PFSK-1 (cell line): Measurements from ENCODE around the gene PIGBOS1.

Experiments used
- FOXP2 ChIP-seq: optimal IDR thresholded peaks from 2 replicates; pipeline ENCODE3; 2011; ENCODE audit warnings: borderline replicate concordance, control low read depth, inconsistent platforms; ENCODE audit not compliant: insufficient read depth; ENCODE audit errors: extremely low read length, extremely low read depth
- POLR2AphosphoS5 ChIP-seq: IDR thresholded peaks from 2 replicates; pipeline ENCODE4 v1.6.1; 2012; ENCODE audit warnings: low read depth, mild to moderate bottlenecking, control low read depth, low read length, moderate library complexity
- REST ChIP-seq, 2 experiments: IDR thresholded peaks; 2 replicates each; pipeline versions ENCODE4 v1.6.1 to v1.8.0; 2011 to 2012; ENCODE audit warnings: low read depth in 2 of 2, low read length in 2 of 2, control low read depth in 1 of 2, inconsistent platforms in 1 of 2, mild to moderate bottlenecking in 1 of 2, moderate library complexity in 1 of 2; ENCODE audit not compliant: insufficient read depth in 1 of 2
- SIN3A ChIP-seq: IDR thresholded peaks from 2 replicates; pipeline ENCODE4 v1.6.1; 2012; ENCODE audit warnings: mild to moderate bottlenecking, low read length, moderate library complexity, borderline replicate concordance; ENCODE audit not compliant: insufficient read depth
- TAF1 ChIP-seq: IDR thresholded peaks from 2 replicates; pipeline ENCODE4 v1.6.1; 2012; ENCODE audit warnings: low read length, control low read depth, borderline replicate concordance; ENCODE audit not compliant: insufficient read depth

PIGBOS1 gene

GRCh38 chr15:55327387-55327786, 8.5 kb upstream of the PIGBOS1 start:
- TF ChIP-seq FOXP2 (no peak), POLR2AphosphoS5 (no peak), TAF1 (no peak), SIN3A (no peak), REST (IDR thresholded peaks at IDR 0.05; ENCODE audit: insufficient read depth in 1 of 2, low read depth in 2 of 2, low read length in 2 of 2) (no peak)

GRCh38 chr15:55322467-55322866, 3.5 kb upstream of the PIGBOS1 start:
- TF ChIP-seq FOXP2 (no peak), TAF1 (no peak), POLR2AphosphoS5 (no peak)

GRCh38 chr15:55320963-55321362, 2.0 kb upstream of the PIGBOS1 start:
- TF ChIP-seq TAF1 (no peak), POLR2AphosphoS5 (no peak), REST (IDR thresholded peaks at IDR 0.05; ENCODE audit: insufficient read depth in 1 of 2, low read depth in 2 of 2, low read length in 2 of 2) (no peak), SIN3A (no peak), FOXP2 (no peak)

- no peak for TF ChIP-seq REST (IDR thresholded peaks at IDR 0.05; ENCODE audit: insufficient read depth in 1 of 2, low read depth in 2 of 2, low read length in 2 of 2)
- TF ChIP-seq FOXP2 = no peak
- TF ChIP-seq TAF1 = no peak
- no peak for TF ChIP-seq POLR2AphosphoS5
Observed at GRCh38 chr15:55320238-55320550, 1.3 kb upstream of the PIGBOS1 start.

GRCh38 chr15:55319537-55320237, 764 bp upstream of the PIGBOS1 start:
- TF ChIP-seq FOXP2 (no peak), REST (IDR thresholded peaks at IDR 0.05; ENCODE audit: insufficient read depth in 1 of 2, low read depth in 2 of 2, low read length in 2 of 2) (no peak)
